H1 (cell line): Measurements from ENCODE around the gene DPP3. TPM values are rescaled to one million over a fixed set of nuclear protein-coding genes. Genes with fewer than 3 reads are reported as not detected.
A peak's percentile ranks its signal among the peaks of the same experiment; 100 is the strongest.

Source experiments
- CTCF ChIA-PET: fragments of 300-600 bp; sonication (Branson Sonifier 250); formaldehyde crosslinking; loops from one replicate; lab custom pipeline; 2021; ENCODE audit not compliant: partially characterized antibody; lab: Charles Lee
- POLR2A ChIA-PET: fragments of 300-600 bp; sonication (Branson Sonifier 250); formaldehyde crosslinking; loops from one replicate; lab custom pipeline; 2021; ENCODE audit warnings: inconsistent platforms; ENCODE audit not compliant: partially characterized antibody; lab: Charles Lee
- DNase-seq, 2 experiments: peaks; one replicate each; pipeline versions ENCODE4 v3.0.0 to v3.0.0-alpha.2; 2010 to 2022; ENCODE audit warnings: low spot score in 2 of 2, low read depth in 1 of 2, mixed read lengths in 1 of 2
- FAIRE-seq: peaks from 2 replicates; lab custom pipeline; 2011; peaks lifted over from hg19 to GRCh38; lab: Jason Lieb, UNC
- H2AFZ ChIP-seq: 2 replicates; pipeline ENCODE4 v1.8.1; 2012; ENCODE audit warnings: low read length, inconsistent platforms
- H2AK5ac ChIP-seq: 2 replicates; pipeline ENCODE4 v1.6.1; 2013; ENCODE audit warnings: low read depth, low read length
- H2BK120ac ChIP-seq: replicated peaks from 2 replicates; pipeline ENCODE3; 2013; ENCODE audit warnings: low read depth, low read length, inconsistent platforms
- H2BK12ac ChIP-seq: 2 replicates; pipeline ENCODE4 v1.6.1; 2013; ENCODE audit warnings: low read depth, low read length
- H2BK15ac ChIP-seq: 2 replicates; pipeline ENCODE4 v1.6.1; 2013; ENCODE audit warnings: low read length
- H2BK20ac ChIP-seq: 2 replicates; pipeline ENCODE4 v1.6.1; 2013; ENCODE audit warnings: low read length
- H2BK5ac ChIP-seq: 2 replicates; pipeline ENCODE4 v1.6.1; 2013; ENCODE audit warnings: low read depth, low read length
- H3K14ac ChIP-seq: 2 replicates; pipeline ENCODE4 v1.6.1; 2013; ENCODE audit warnings: inconsistent platforms; ENCODE audit not compliant: insufficient read length
- H3K18ac ChIP-seq: 2 replicates; pipeline ENCODE4 v1.6.1; 2013; ENCODE audit warnings: low read length; ENCODE audit errors: extremely low read depth
- H3K23ac ChIP-seq: 2 replicates; pipeline ENCODE4 v1.6.1; 2013; ENCODE audit warnings: inconsistent platforms; ENCODE audit not compliant: insufficient read length
- H3K23me2 ChIP-seq: 2 replicates; pipeline ENCODE4 v1.6.1; 2013; ENCODE audit warnings: low read depth, low read length
- H3K27ac ChIP-seq: 2 replicates; pipeline ENCODE4 v1.6.1; 2011; ENCODE audit warnings: low read depth, low read length, inconsistent platforms
- H3K27me3 ChIP-seq, 4 experiments: replicated peaks in 1 of 4; 1 replicate in 1 of 4; 2 replicates in 3 of 4; pipeline versions ENCODE4 v1.6.1 to v1.8.1; 2011 to 2013; ENCODE audit warnings: low read length in 3 of 4, mild to moderate bottlenecking in 3 of 4, inconsistent platforms in 2 of 4, mixed read lengths in 2 of 4, moderate library complexity in 1 of 4; ENCODE audit not compliant: control insufficient read depth in 3 of 4, insufficient read depth in 3 of 4; ENCODE audit errors: extremely low read depth in 1 of 4
- H3K36me3 ChIP-seq, 4 experiments: 2 replicates each; pipeline versions ENCODE4 v1.6.1 to v1.8.1; 2011 to 2013; ENCODE audit warnings: mild to moderate bottlenecking in 4 of 4, low read length in 3 of 4, moderate library complexity in 2 of 4, control low read depth in 1 of 4, inconsistent platforms in 1 of 4; ENCODE audit not compliant: insufficient read depth in 4 of 4, control insufficient read depth in 2 of 4
- H3K4ac ChIP-seq: replicated peaks from 2 replicates; pipeline ENCODE3; 2013; ENCODE audit warnings: low read length, low read depth, mixed read lengths, inconsistent platforms; ENCODE audit not compliant: insufficient read length
- H3K4me1 ChIP-seq, 4 experiments: replicated peaks in 1 of 4; 1 replicate in 1 of 4; 2 replicates in 3 of 4; pipeline versions ENCODE4 v1.6.1 to v1.8.1; 2011 to 2013; ENCODE audit warnings: low read length in 3 of 4, inconsistent platforms in 2 of 4, mixed read lengths in 1 of 4; ENCODE audit not compliant: insufficient read depth in 4 of 4, control insufficient read depth in 3 of 4
- H3K4me2 ChIP-seq, 2 experiments: 2 replicates each; pipeline versions ENCODE4 v1.6.1 to v1.8.1; 2011 to 2013; ENCODE audit warnings: low read depth in 2 of 2, low read length in 2 of 2, control low read depth in 1 of 2, inconsistent platforms in 1 of 2, mild to moderate bottlenecking in 1 of 2; ENCODE audit not compliant: insufficient read depth in 1 of 2
- H3K4me3 ChIP-seq, 4 experiments: fragments of 200-600, 300-600 bp in 1 of 4; sonication (generic), shearing (Covaris generic), sonication (Bioruptor Twin) in 1 of 4; 2 replicates each; pipeline versions ENCODE4 v1.5.1 to v1.8.1; 2011 to 2016; ENCODE audit warnings: low read length in 4 of 4, low read depth in 3 of 4, control low read depth in 2 of 4, inconsistent platforms in 2 of 4, mild to moderate bottlenecking in 2 of 4, mixed read lengths in 1 of 4, moderate library complexity in 1 of 4; ENCODE audit not compliant: insufficient read depth in 2 of 4; ENCODE audit errors: extremely low read depth in 1 of 4
- H3K56ac ChIP-seq: replicated peaks from 2 replicates; pipeline ENCODE3; 2013; ENCODE audit warnings: low read depth, mild to moderate bottlenecking, mixed read lengths, low read length, inconsistent platforms; ENCODE audit not compliant: insufficient read length
- H3K79me1 ChIP-seq: 2 replicates; pipeline ENCODE4 v1.6.1; 2013; ENCODE audit warnings: low read depth, low read length, control low read depth
- H3K79me2 ChIP-seq, 2 experiments: 2 replicates each; pipeline versions ENCODE4 v1.6.1 to v1.8.1; 2012 to 2013; ENCODE audit warnings: low read length in 2 of 2, mild to moderate bottlenecking in 2 of 2, inconsistent platforms in 1 of 2; ENCODE audit not compliant: insufficient read depth in 2 of 2, control insufficient read depth in 1 of 2
- H3K9ac ChIP-seq, 4 experiments: replicated peaks in 1 of 4; 1 replicate in 1 of 4; 2 replicates in 3 of 4; pipeline versions ENCODE4 v1.6.1 to v1.8.1; 2011 to 2013; ENCODE audit warnings: low read depth in 3 of 4, low read length in 3 of 4, control low read depth in 2 of 4, mild to moderate bottlenecking in 2 of 4, moderate library complexity in 2 of 4, inconsistent platforms in 1 of 4; ENCODE audit errors: extremely low read depth in 1 of 4
- H3K9me3 ChIP-seq, 2 experiments: 2 replicates each; pipeline versions ENCODE4 v1.6.1 to v1.8.1; 2012 to 2013; ENCODE audit warnings: mild to moderate bottlenecking in 2 of 2, moderate library complexity in 2 of 2, control low read depth in 1 of 2, inconsistent platforms in 1 of 2, low read depth in 1 of 2, low read length in 1 of 2, mixed read lengths in 1 of 2; ENCODE audit not compliant: insufficient read depth in 2 of 2
- H4K20me1 ChIP-seq, 2 experiments: replicated peaks in 1 of 2; 2 replicates each; pipeline versions ENCODE3 to v1.8.1; 2011 to 2013; ENCODE audit warnings: inconsistent platforms in 2 of 2, low read length in 2 of 2, mild to moderate bottlenecking in 1 of 2; ENCODE audit not compliant: insufficient read depth in 2 of 2, control insufficient read depth in 1 of 2
- H4K5ac ChIP-seq: 2 replicates; pipeline ENCODE4 v1.6.1; 2013; ENCODE audit warnings: low read length, low read depth, mixed read lengths, inconsistent platforms; ENCODE audit not compliant: insufficient read length
- H4K8ac ChIP-seq: 2 replicates; pipeline ENCODE4 v1.8.0; 2013; ENCODE audit warnings: mild to moderate bottlenecking, moderate library complexity, low read length, inconsistent platforms; ENCODE audit not compliant: insufficient read depth; ENCODE audit errors: extremely low read depth
- H4K91ac ChIP-seq: replicated peaks from 2 replicates; pipeline ENCODE3; 2013; ENCODE audit warnings: low read length, mixed read lengths, inconsistent platforms; ENCODE audit not compliant: insufficient read length
- ASH2L ChIP-seq: fragments of 200-600, 300-600 bp; sonication (generic); IDR thresholded peaks from one replicate; pipeline ENCODE4 v1.7.1; 2017; ENCODE audit warnings: low read length
- BRCA1 ChIP-seq: IDR thresholded peaks from 2 replicates; pipeline ENCODE4 v1.6.1; 2012; ENCODE audit warnings: low read depth, low read length, improper control_type of control experiment
- KDM4A ChIP-seq: IDR thresholded peaks from one replicate; pipeline ENCODE4 v1.7.1; 2012; ENCODE audit warnings: low read depth, mild to moderate bottlenecking, moderate library complexity, low read length, inconsistent platforms; ENCODE audit not compliant: severe bottlenecking
- POLR2A ChIP-seq, 2 experiments: IDR thresholded peaks; 1 replicate in 1 of 2; 2 replicates in 1 of 2; pipeline ENCODE4 v1.6.1; 2011; ENCODE audit warnings: low read depth in 2 of 2, low read length in 2 of 2, mild to moderate bottlenecking in 2 of 2; ENCODE audit errors: control extremely low read depth in 1 of 2
- RAD21 ChIP-seq, 2 experiments: IDR thresholded peaks in 1 of 2; conservative IDR thresholded peaks in 1 of 2; 2 replicates each; pipeline ENCODE4 v1.6.1; 2011; ENCODE audit warnings: low read depth in 2 of 2, low read length in 2 of 2, improper control_type of control experiment in 1 of 2, inconsistent platforms in 1 of 2, mild to moderate bottlenecking in 1 of 2, moderate library complexity in 1 of 2
- RFX5 ChIP-seq: IDR thresholded peaks from 2 replicates; pipeline ENCODE4 v1.6.1; 2011; ENCODE audit warnings: low read depth, low read length, improper control_type of control experiment, borderline replicate concordance
- RNF2 ChIP-seq: fragments of 200-900, 300-1000 bp; sonication (generic); IDR thresholded peaks from 2 replicates; pipeline ENCODE4 v1.7.1; 2016; ENCODE audit warnings: borderline replicate concordance, low read depth, mild to moderate bottlenecking, antibody characterized with exemption, low read length; ENCODE audit not compliant: poor library complexity, severe bottlenecking; ENCODE audit errors: missing control alignments
- SIN3A ChIP-seq, 2 experiments: IDR thresholded peaks in 1 of 2; conservative IDR thresholded peaks in 1 of 2; 2 replicates each; pipeline ENCODE4 v1.6.1; 2011 to 2012; ENCODE audit warnings: low read length in 2 of 2, improper control_type of control experiment in 1 of 2, low read depth in 1 of 2, mild to moderate bottlenecking in 1 of 2
- SP2 ChIP-seq: IDR thresholded peaks from 2 replicates; pipeline ENCODE4 v1.6.1; 2012; ENCODE audit warnings: mild to moderate bottlenecking, low read length, inconsistent platforms
- SUZ12 ChIP-seq: fragments of 200-600 bp; sonication (generic); IDR thresholded peaks from 2 replicates; pipeline ENCODE4 v1.6.1; 2012; ENCODE audit warnings: mild to moderate bottlenecking, inconsistent platforms, low read length, moderate library complexity, mixed read lengths
- WGBS, 2 experiments: shearing (Covaris generic) in 1 of 2; methylation state at CpG; one replicate each; pipeline versions ENCODE4 v1.1.6 to v1.1.7; 2013 to 2015; ENCODE audit warnings: low lambda C conversion rate in 2 of 2, mixed read lengths in 2 of 2, inconsistent platforms in 1 of 2, low coverage in 1 of 2, missing lambda C conversion rate in 1 of 2; ENCODE audit not compliant: insufficient replicate concordance in 2 of 2, insufficient coverage in 1 of 2, insufficient read length in 1 of 2; ENCODE audit errors: extremely low coverage in 1 of 2, missing lambda C conversion rate in 1 of 2; 5-methylcytosine and 5-hydroxymethylcytosine counted together
- polyA plus RNA-seq, 7 experiments: library from polyadenylated mRNA; depleted of rRNA in 3 of 7; stranded (reverse) in 5 of 7; unstranded in 2 of 7; fragments of >200 nt in 5 of 7; fragments of 200-250 nt in 2 of 7; gene quantifications; 1 replicate in 5 of 7; 2 replicates in 1 of 7; 4 replicates in 1 of 7; pipeline versions ENCODE4 v1.2.1 to v1.2.3, GENCODE V29; 2011 to 2013; ENCODE audit warnings: missing spikeins in 2 of 7, mixed read lengths in 2 of 7
- total RNA-seq: library from RNA; stranded (reverse); fragmentation: NEBNext Ultra II Directional; extraction: Animal tissue kit (Norgen Biotek cat#: 25700); gene quantifications from 2 replicates; pipeline ENCODE4 v1.2.1, GENCODE V29; 2021

Gene DPP3
- total and polyA plus RNA-seq, 2 of the 8 experiments (the other 6 are each of a cell fraction or from before 2014, with no cell fraction given) = 75.1 to 82.7 TPM

DNA sequence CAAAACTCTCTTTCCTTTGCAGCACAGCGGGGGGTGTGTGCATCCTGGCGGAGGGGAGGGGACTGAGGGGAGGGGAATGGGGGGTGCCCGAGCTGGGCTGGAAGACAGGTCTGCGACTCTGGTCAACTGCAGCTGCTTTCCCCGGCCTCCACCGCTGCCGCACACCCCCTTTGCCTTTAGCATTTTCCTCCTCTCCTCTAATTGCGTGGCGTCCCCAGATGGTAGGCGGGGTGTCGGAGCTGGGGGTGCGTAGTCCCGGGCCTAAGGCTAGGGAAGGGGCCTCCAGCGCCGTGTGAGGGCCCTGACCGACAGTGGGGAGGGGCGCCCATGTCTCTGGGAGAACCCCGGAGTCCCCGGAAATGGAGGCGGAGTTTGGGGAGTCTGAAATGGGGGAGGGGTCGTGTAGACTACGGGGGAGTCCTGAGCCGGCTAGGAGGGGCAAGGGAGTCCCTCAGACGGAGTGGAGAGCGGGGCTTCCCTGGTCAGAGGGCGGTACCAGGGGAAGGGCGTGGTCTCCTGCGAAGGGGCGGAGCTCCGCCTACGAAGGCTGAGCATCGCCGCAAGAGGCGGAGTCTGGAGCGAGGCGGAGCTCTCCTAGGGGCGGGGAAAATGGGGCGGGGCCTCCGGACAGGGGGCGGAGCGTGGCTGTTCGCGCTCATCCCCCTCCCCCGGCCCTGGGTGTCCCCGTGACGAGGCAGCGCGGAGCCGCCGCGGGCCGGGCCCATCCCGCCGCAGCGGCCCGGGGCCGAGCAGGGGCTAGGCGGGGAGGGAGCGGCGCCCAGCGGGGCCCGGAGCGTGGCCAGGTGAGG, 13.8 kb upstream of the DPP3 start, which contains the start of gene PELI3:
Gene PELI3, plus strand, starts transcription at position 681 of the 809 bp plus-strand sequence. CDS start 1,224 bp downstream, outside the sequence.
- Histone ChIP-seq H3K4me3 (peak within 1 kb of the TSS; percentile 58 to 78 (median 70)), H3K27me3 (no peaks in the 10 kb centered on the region; a peak in 1 of 7 replicates), H2AFZ (no peak within 1 kb of the TSS), H3K23me2 (peaks cover 13% of the 10 kb centered on the region), H3K18ac (peak within 1 kb of the TSS; percentile 87; the same call in 1 of the 2 replicates), H4K20me1 (no peaks in the 10 kb centered on the region), H2BK15ac (peak within 1 kb of the TSS; percentile 72; the same call in 1 of the 2 replicates), H2BK20ac (0 out of 2 replicates have a peak within 1 kb of the TSS, but pooled peaks have one; percentile 56), H4K91ac (no peak within 1 kb of the TSS), H3K4me1 (peaks cover 7 to 25% (median 14%) of the 10 kb centered on the region in 4 experiments), H2AK5ac (no peak within 1 kb of the TSS), H3K4ac (no peak within 1 kb of the TSS), H3K27ac (peak within 1 kb of the TSS; percentile 21; the same call in 1 of the 2 replicates), H3K23ac (no peak within 1 kb of the TSS), H3K9ac (peak within 1 kb of the TSS; percentile 48 to 73 (median 58)), H2BK5ac (peak within 1 kb of the TSS; percentile 81; the same call in 1 of the 2 replicates), H3K4me2 (peak within 1 kb of the TSS; percentile 74 to 94), H4K8ac (peak within 1 kb of the TSS; percentile 48; the same call in 1 of the 2 replicates), H3K36me3 (no peaks in the 10 kb centered on the region; a peak in 1 of 8 replicates), H2BK120ac (no peak within 1 kb of the TSS), H3K79me1 (no peaks in the 10 kb centered on the region), H3K79me2 (no peaks in the 10 kb centered on the region), H3K14ac (no peak within 1 kb of the TSS), H3K9me3 (peaks cover 3 to 4% of the 10 kb centered on the region in 2 experiments; a peak in 2 of 4 replicates), H2BK12ac (peak within 1 kb of the TSS; percentile 9; the same call in 1 of the 2 replicates), H3K56ac (peak within 1 kb of the TSS; percentile 19), H4K5ac (peak within 1 kb of the TSS; percentile 75)
- FAIRE-seq (no peak), DNase-seq (peak; percentile 90 to 99)
- ChIA-PET CTCF (interaction anchor here (0.5 to 6.7 kb wide), 16 partner anchors 8 to 386 kb away, joined by 3 to 39 read pairs (median 4); partner anchors contain the start of gene MRPL11), POLR2A (interaction anchor here (0.6 to 7.3 kb wide), 6 partner anchors 12 to 211 kb away, joined by 3 to 85 read pairs (median 4); partner anchors contain the start of genes DPP3, MRPL11, NPAS4 and RBM4B)
- WGBS, 2 experiments = 0% methylated on average over 25 of the region's 63 CpGs; no CpG with 5 or more reads in 1 of the 2 experiments
- peak; percentile 86 for TF ChIP-seq ASH2L
- TF ChIP-seq SIN3A (conservative IDR thresholded peaks at IDR 0.05 in 1 of 2, IDR thresholded peaks at IDR 0.05 in 1 of 2; ENCODE audit: low read depth in 1 of 2, low read length in 2 of 2) = peak; percentile 9 to 23; a peak in 1 of 4 replicates
- TF ChIP-seq RFX5 = no peak
- no peak for TF ChIP-seq SUZ12
- peak in 1 of 2 experiments; percentile 12; a peak in 1 of 4 replicates for TF ChIP-seq RAD21 (IDR thresholded peaks at IDR 0.05 in 1 of 2, conservative IDR thresholded peaks at IDR 0.05 in 1 of 2; ENCODE audit: low read depth in 2 of 2, low read length in 2 of 2)
- no peak for TF ChIP-seq RNF2
- no peak for TF ChIP-seq SP2
- TF ChIP-seq KDM4A = peak; percentile 6
- TF ChIP-seq BRCA1 = no peak
- peak in 1 of 2 experiments; percentile 49; a peak in 1 of 3 replicates for TF ChIP-seq POLR2A (IDR thresholded peaks at IDR 0.05; ENCODE audit: control extremely low read depth in 1 of 2, low read depth in 2 of 2, low read length in 2 of 2)
